NCI-H1436 (cell line): ENCODE data around the gene KLF7.

Experiments
- DNase-seq: peaks from one replicate; lab custom pipeline; 2025; lab: John Stamatoyannopoulos, UW

Gene KLF7

GRCh38 chr2:207166349-207167098, 776 bp upstream of the KLF7 start:
- DNase-seq: peak; percentile 82

GRCh38 chr2:207166039-207166348, 246 bp upstream of the KLF7 start:
- DNase-seq: peak; percentile 99

GRCh38 chr2:207164006-207164831, 1.5 kb downstream of the KLF7 start:
- DNase-seq: no peak

- no peak for DNase-seq
Measured at GRCh38 chr2:207163756-207164005, 2.1 kb downstream of the KLF7 start.

GRCh38 chr2:207163053-207163755, 2.5 kb downstream of the KLF7 start:
- DNase-seq: no peak

GRCh38 chr2:207162316-207162715, 3.4 kb downstream of the KLF7 start:
- no peak for DNase-seq

GRCh38 chr2:207161247-207162123, 4.3 kb downstream of the KLF7 start:
- DNase-seq: no peak

- DNase-seq: no peak
Measured at GRCh38 chr2:207160115-207160514, 5.6 kb downstream of the KLF7 start.

- no peak for DNase-seq
Measured at GRCh38 chr2:207159002-207159401, 6.7 kb downstream of the KLF7 start.

- no peak for DNase-seq
Measured at GRCh38 chr2:207157731-207158130, 8.0 kb downstream of the KLF7 start.

GRCh38 chr2:207157162-207157481, 8.6 kb downstream of the KLF7 start:
- no peak for DNase-seq

GRCh38 chr2:207156451-207157161, 9.1 kb downstream of the KLF7 start:
- DNase-seq: no peak

- DNase-seq: peak; percentile 30
Measured at GRCh38 chr2:207155516-207156444, 10.0 kb downstream of the KLF7 start.

GRCh38 chr2:207154556-207155510, 10.9 kb downstream of the KLF7 start:
- DNase-seq: no peak

GRCh38 chr2:207153266-207153975, 12.3 kb downstream of the KLF7 start:
- no peak for DNase-seq

- no peak for DNase-seq
Measured at GRCh38 chr2:207151048-207151447, 14.7 kb downstream of the KLF7 start.

- DNase-seq: no peak
Measured at GRCh38 chr2:207150284-207150683, 15.5 kb downstream of the KLF7 start.
